Suprapubic skin (tissue), 3 donors: Measurements from ENCODE around the gene COQ2.

Source experiments
- EP300 ChIP-seq: sonication (generic); formaldehyde crosslinking; IDR thresholded peaks from one replicate; pipeline ENCODE4 v1.6.1; 2017; ENCODE audit warnings: antibody characterized with exemption
- POLR2A ChIP-seq, 2 donors: fragments of 450-650 bp; IDR thresholded peaks; one replicate each; pipeline ENCODE4 v1.6.1; 2017; ENCODE audit warnings: antibody characterized with exemption in 2 of 2, mild to moderate bottlenecking in 2 of 2, moderate library complexity in 2 of 2
- TF ChIP-seq, protein P1 (sequence below), 2 donors: fragments of 200-600 bp in 1 of 2; fragments of 450-650 bp in 1 of 2; sonication (generic) in 1 of 2; IDR thresholded peaks; one replicate each; pipeline ENCODE4 v1.5.1; 2016 to 2019; ENCODE audit warnings: antibody characterized with exemption in 2 of 2, mild to moderate bottlenecking in 1 of 2, moderate library complexity in 1 of 2

GRCh38 chr4:83214079-83214478 is 70.5 kb downstream of the COQ2 start:
- TF ChIP-seq EP300 (no peak), POLR2A (IDR thresholded peaks at IDR 0.05) (no peak)
- TF ChIP-seq, protein P1, sequence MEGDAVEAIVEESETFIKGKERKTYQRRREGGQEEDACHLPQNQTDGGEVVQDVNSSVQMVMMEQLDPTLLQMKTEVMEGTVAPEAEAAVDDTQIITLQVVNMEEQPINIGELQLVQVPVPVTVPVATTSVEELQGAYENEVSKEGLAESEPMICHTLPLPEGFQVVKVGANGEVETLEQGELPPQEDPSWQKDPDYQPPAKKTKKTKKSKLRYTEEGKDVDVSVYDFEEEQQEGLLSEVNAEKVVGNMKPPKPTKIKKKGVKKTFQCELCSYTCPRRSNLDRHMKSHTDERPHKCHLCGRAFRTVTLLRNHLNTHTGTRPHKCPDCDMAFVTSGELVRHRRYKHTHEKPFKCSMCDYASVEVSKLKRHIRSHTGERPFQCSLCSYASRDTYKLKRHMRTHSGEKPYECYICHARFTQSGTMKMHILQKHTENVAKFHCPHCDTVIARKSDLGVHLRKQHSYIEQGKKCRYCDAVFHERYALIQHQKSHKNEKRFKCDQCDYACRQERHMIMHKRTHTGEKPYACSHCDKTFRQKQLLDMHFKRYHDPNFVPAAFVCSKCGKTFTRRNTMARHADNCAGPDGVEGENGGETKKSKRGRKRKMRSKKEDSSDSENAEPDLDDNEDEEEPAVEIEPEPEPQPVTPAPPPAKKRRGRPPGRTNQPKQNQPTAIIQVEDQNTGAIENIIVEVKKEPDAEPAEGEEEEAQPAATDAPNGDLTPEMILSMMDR (IDR thresholded peaks at IDR 0.05): no peak
